ENCODE measurements around the gene C1orf198.

The C1orf198 gene

DNA sequence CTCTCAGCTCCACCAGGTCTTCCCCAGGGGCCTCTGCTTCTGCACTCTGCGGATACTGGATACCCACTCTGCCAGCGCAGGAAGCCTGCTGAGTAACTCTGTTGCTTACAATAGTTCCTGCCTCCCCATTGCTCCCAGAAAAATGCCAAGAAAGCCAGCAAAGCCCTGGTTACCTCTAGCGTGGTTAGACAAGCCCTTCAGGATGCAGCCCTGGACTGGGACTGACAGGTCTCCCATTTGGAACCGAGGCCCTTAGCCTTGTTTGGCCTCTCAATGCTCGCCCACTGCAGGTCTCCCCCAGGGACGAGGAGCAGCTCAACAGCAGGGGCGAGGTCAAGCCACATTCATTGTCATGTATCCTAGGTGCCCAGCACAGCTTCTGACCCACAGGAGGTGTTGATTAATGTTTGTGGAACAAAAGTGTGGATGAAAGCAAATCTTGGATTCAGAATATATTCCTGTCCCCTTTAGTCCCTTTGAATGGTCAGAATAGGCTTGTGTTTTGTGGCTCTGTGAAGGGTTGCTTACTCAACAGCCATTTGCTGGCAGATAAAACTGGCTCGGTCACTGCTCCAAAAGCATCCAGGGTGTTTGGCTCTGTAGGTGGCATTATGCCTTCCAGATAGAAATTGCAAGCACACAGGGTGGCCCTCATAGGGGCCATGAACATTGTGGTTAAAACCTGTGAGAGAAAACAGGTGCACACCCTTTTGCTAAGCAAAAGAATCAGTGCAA is 58.9 kb downstream of the C1orf198 start:
- FAIRE-seq: no peak
- no peak for DNase-seq (ENCODE audit: low spot score)

DNA sequence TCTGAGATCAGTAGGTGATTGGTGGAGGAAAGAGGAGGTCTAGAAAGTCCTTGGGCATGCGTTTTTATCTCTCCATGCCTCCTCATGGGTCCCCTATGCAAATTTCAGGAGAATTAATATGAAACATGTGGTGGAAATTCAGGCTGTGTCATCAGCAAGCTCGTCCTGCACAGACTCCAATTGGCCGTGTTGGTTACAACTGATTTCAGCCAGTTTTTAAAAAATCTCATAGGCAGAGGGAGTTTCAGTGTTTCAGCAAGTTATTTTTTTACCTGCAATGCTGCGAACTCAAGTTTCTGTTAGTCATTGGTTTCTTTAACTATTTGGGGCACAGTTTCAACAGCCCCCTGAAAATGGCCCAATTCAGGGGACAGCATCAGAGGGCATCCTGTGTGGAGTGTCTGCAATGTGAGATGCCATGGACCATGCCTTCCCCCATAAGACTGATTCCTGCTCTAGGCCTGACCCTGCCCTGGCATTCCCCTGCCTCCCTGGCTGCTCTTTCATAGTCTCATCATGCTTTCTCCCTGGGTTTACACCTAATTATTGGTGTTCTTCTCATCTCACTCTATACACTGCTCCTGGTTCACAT is 59.9 kb downstream of the C1orf198 start:
- FAIRE-seq: no peak

DNA sequence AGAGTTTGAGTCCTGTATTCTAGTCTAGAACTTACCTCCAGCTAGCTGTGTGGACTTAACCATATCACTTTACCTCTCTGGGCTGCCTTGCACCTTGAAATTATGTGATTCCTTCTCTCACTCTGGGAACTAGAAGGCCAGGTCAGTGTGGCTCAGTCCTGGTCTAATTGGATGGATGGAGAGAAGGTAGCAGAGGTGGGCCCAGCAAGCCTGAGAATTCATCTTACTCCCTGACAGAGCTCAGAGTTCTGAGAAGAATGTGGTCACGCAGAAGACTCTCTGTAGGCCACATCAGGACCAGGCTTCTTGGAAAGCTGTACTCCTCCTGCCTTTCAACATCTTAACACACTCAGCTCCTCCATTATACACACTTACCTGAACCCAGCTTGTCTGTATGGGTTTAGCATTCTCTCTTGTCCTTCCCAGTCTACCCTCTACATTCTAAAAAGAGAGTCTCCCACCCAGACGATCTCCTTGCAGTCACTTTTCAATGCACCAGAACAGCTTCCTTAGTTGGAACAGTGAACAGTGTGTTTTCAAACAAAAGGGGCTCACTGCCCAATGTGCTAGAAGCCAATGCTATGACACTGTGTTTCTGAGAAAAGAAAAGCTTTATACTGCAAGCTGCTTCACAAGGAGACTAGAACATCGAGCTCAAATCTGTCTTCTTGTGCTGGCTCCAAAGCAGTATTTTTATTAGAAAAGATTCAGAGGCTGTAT is 60.6 kb downstream of the C1orf198 start:
- DNase-seq (ENCODE audit: low spot score) (no peak), FAIRE-seq (no peak)

More for the DNA sequence above, 59.9 kb downstream of the C1orf198 start:
- DNase-seq (ENCODE audit: low spot score): no peak

DNA sequence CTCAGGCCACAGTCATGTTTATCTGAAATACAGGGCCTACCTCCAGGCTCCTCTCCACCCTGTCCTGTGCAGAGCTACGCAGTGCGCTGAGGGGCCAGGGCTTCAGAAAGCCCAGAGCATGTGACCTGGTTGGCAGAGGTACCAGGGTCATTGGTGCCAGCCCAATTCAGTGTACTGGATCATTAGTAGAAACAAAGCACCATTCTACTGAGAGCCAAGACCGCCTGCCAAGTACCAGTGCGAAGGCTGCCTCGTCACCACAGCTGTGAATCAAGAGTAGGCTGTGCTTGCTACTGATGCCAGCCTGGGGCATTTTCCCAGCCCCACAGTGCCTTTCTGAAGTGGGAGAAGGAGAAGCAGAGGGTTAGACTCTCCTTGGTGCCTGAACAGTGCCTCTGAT is 61.3 kb downstream of the C1orf198 start:
- no peak for FAIRE-seq
- DNase-seq (ENCODE audit: low spot score): no peak

DNA sequence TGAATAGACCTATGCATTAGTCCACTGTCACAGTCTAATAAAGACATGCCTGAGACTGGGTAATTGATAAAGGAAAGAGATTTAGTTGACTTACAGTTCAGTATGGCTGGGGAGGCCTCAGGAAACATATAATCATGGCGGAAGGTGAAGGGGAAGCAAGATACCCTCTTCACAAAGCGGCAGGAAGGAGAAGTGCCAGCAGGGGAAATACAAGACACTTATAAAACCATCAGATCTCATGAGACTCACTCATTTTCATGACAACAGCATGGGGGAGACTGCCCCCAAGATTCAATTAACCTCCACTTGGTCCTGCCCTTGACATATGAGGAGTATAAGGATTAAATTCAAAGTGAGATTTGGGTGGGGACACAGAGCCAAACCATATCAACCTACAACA is 61.8 kb downstream of the C1orf198 start:
- FAIRE-seq (no peak), DNase-seq (ENCODE audit: low spot score) (no peak)

DNA sequence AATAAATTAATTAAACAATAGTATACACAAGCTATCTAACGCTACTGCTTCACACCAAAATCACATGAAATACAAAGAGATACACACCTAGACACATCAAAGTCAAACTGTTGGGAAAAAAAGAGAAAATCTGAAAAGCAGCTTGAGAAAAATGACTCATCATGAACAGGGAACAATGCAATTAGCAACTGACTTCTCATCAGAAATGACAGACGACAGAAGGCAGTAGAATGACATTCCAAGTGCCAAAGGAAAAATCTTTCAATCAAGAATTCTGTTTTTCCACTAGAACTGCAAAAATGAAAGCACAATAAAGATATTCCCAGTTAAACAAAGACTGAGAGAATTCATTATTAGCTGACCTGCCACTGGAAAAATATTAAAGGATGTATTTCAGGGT is 63.9 kb downstream of the C1orf198 start:
- no peak for FAIRE-seq
- no peak for DNase-seq (ENCODE audit: low spot score)

DNA sequence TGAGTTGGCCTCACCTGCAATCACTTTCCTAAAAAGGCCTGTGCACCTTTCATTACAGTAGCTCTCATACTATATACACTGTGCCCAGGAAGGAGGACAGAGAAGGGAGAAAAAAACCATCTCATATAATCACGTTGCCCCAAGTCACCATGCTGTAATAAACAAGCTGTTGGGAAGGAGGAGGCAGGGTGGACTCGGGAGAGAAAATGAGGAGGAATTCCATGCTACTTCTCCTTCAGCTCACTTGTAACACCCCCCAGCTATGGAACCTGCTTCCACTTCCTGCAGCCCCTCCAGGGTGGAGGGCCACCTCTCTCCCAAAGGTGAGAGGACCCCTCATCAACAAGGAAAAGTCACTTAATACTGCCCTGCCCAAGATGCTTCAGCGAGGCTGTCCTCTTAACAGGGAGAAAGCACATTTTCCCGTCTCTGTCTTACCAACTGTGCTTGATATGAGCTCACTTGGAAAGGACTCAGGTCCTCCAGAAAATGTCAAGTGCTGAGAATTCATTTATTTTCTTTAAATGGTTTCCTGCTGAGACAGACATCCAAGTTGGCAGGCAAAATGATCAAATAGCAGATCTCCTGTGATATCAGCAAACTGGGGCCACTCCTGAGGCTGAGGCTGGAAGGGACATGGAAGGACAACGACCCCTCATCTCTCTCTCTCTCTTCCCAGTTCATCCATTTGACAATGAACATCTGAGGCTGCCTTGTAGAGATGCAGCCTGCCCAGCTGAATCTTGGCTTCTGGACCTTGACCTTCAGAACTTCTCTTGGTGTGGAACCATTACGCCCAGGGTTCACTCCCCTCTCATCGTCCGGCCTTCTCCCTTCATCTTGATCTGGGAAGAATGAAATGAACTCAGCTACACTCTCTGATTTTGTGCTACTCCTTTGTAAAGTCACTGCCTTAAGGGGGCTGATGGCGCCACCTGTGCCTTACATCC is 67.2 kb downstream of the C1orf198 start:
- FAIRE-seq: no peak
- no peak for DNase-seq (ENCODE audit: low spot score)

DNA sequence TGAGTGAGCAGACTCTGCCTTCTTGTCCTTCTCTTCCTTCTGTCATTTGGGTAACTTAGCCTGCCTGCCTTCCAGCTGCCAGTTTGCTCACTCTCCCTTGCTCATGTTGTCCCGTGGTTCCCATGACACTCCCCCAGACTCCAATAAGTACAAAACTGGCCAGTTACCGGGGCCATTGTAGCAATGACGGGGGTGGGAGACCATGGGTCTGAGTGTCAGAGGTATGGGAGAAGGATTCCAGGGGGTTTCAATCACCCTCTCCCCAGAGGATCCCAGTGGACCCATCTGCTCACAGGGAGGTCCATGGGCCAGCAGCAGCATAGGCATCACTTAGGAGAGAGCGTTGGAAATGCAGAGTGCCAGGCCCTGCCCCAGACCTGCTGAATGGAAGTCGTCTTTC is 69.8 kb downstream of the C1orf198 start:
- FAIRE-seq (no peak), DNase-seq (ENCODE audit: low spot score) (no peak)

DNA sequence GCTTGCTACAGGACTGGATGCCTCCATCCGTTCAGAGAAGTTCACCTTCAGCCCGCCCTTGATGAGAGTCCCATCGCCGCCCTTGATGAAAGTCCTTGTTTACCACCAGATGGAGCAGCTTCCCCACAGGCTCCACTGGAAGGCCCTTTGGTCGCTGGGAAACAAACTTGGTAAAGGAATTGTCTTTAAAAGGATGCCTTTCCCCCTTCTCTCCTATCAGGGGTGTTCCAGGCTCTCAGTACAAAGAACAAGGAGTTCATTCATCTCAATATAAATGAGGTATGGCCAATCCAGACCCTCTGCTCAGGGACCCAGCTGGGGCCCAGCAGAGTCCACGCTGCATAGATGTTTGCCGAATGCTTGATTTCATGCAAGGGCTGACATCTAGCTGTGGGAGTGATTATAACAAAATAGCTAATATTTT is 70.4 kb downstream of the C1orf198 start:
- peak; percentile 56 for DNase-seq (ENCODE audit: low spot score)
- no peak for FAIRE-seq

DNA sequence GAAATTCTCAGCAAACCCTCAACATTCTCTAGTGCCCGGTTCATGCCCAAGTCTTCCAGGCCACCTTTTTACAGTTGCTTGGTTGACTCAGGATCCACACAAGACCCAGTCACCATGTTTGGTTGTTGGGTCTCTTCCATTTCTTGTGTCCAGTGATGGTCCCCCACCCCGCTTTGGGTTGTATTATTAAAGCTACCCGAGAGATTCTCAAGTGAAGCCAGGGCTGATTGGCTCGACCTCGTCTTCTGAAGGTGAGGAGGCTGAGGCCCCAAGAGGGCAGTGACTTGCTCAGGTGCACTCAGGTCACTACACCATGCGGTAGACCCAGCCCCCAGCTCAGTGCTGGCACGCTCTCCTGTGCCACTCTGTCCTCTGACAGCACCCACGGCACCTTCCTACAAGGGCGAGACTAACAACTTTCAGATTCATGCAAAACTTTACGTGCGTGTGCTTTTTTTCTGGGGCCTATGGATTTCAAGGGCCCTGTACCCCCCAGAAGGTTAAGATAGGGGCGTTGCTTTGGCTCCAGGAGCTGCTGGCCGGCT is 70.9 kb downstream of the C1orf198 start:
- FAIRE-seq (no peak), DNase-seq (ENCODE audit: low spot score) (no peak)

DNA sequence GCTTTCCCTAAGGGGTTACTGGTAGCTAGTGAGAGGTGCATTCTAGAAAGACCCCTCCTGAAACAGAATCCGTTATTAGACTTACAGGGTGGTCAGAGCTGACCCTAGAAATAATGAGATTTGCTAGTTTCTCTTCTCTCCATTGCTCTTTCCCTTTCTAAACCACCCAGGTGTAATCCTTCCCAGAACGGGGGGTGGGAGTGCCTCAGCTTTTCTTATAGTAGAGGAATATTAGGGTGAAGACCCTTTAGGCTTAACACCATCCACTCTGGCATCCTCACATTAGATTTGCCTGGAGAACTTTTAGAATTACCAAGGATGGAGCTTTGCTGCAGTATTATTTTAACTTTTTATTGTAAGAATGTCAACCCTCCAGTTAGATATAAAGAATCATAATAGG is 71.7 kb downstream of the C1orf198 start:
- DNase-seq (ENCODE audit: low spot score) (no peak), FAIRE-seq (no peak)

DNA sequence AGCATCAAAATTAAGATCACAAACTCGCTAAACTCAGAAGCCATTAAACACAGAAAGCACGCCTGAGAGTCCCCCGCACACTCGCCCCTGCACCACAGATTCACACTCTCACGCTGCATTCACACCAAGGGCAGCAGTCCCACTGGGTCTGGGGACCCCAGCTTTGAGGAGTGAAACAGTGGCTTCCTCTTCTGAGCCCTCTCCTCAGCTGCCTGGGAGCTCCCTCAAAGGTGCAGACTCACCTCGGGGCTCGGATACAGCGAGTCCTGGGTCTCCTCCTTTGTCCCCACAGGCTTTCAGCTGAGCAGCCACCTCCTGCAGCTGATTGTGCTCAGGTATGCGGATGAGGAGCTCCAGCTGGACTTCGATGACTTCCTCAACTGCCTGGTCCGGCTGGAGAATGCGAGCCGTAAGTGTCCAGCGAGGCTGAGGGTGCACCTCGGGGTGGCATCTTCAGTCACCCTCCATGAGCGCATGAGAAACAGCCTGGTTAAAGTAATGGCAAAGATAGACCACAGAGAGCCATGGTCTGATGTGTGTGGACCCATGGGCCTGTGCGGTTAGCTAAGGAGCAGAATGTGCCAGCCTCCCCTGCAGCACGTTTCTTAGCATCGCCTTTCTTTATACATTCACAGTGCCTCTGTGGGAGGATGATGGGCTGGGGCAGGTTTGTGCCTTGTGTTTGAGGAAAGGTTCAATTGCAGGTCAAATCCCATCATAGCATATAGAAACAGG is 73.3 kb downstream of the C1orf198 start:
- FAIRE-seq: no peak
- no peak for DNase-seq (ENCODE audit: low spot score)

DNA sequence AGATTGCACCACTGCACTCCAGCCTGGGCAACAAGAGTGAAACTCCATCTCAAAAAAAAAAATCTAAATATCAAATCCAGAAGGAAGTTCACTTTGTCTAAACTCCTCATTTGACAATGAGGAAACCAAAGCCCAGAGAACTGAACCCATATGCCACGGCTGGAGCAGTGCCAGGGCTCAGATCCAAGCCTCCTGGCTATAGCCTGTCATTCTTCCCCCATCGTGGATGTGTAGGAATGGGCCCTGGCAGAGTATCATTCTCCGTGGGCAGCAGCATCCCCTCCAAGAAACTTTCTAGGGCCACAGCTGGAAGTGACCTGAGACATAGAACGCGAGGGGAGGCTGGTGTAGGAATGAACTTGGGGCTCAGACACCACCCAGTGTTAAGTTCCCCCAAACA is 73.9 kb downstream of the C1orf198 start:
- FAIRE-seq: no peak

DNA sequence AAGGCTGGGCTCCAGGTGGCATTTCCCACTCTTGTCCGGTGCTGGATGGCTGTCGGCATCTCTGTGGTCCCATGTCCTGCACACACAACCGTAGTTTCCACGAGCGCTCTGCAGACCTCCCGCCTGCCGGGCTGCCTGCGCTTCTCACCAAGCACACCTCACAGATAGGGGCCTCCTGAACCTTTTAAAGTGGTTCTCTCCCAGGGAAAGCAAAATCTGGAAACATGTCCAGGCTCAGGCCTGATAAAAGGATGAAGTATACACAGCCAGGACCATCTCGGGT is 74.9 kb downstream of the C1orf198 start:
- FAIRE-seq (no peak), DNase-seq (ENCODE audit: low spot score) (no peak)

More for the DNA sequence above, 73.9 kb downstream of the C1orf198 start:
- no peak for DNase-seq (ENCODE audit: low spot score)

DNA sequence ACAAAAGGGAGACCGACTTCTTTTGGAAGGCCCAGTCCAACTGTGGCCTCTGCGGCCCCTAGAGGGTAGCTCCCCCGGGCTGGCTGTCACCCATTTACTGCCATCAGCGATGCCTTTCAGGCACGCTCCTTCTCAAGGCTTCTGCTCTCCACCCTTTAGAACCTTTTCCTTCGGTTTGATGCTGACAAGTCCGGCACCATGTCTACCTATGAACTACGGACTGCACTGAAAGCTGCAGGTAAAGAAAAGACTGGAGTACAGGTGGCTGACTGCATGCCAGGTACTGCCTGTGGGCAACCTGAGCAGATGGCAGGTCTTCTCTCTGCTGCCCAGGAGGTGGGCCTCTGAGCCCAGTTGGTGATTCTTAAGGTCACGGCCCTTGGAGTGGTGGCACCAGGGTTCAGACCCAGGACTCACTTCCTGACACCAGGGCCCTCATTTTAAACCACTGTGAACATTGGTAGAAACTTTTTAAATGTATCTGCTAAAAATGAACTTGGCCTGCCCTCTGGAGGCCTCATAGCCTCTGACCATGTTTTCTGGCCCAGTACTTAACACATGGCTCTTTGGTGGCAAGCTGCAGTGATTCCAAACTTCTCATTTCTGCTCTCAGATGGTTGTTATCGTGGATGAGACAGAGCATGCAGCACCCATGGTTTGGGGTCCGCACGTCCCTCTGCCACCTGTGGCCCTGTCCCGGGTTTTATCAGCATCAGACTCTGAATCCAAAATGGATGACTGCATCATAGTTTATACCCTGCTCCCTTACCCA is 75.4 kb downstream of the C1orf198 start:
- no peak for FAIRE-seq
- DNase-seq (ENCODE audit: low spot score): no peak

DNA sequence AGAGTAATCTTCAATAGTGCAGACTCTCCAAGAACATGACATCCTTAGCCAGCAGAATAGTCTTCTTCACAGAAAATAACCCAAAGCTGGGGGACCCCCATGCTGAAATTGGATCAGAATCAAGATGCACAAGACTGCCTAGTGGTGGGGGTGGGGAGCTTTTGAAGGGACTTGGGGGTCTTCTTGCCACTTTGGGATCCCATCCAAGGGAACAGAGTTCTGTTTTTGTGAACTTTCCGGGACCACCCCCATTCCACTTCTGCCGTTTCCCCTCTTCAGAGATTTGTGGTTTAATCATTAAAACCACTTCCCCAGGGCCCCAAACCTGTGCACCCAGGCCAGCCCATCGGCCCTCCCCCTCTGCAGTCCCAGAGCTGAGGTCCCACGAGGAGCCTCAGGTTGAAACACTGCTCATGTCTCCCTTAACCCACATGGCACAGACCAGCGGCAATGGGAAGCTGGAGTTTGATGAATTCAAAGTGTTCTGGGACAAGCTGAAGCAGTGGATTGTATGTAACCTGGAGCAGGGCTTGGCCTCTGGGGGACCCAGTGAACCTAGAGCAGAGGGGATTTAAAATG is 76.2 kb downstream of the C1orf198 start:
- FAIRE-seq (no peak), DNase-seq (ENCODE audit: low spot score) (no peak)

DNA sequence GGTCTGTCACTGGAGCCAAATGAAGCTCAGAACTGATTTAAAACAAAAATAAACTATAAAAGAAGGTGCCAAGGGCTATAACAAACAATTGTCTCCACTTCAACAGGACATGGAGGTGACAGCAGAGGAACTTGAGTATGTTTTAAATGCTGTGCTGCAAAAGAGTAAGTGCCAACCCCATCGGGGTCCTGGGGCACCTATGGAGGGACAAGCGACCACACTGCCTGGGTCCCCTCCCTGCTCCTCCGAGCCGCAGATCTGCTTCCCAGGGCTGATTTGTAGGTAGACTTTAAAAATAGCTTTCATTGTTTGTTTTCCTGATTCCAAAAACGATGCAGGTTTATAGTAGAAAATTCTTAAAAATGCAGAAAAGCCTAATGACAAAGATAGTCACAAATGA is 78.3 kb downstream of the C1orf198 start:
- DNase-seq (ENCODE audit: low spot score) (no peak), FAIRE-seq (no peak)

DNA sequence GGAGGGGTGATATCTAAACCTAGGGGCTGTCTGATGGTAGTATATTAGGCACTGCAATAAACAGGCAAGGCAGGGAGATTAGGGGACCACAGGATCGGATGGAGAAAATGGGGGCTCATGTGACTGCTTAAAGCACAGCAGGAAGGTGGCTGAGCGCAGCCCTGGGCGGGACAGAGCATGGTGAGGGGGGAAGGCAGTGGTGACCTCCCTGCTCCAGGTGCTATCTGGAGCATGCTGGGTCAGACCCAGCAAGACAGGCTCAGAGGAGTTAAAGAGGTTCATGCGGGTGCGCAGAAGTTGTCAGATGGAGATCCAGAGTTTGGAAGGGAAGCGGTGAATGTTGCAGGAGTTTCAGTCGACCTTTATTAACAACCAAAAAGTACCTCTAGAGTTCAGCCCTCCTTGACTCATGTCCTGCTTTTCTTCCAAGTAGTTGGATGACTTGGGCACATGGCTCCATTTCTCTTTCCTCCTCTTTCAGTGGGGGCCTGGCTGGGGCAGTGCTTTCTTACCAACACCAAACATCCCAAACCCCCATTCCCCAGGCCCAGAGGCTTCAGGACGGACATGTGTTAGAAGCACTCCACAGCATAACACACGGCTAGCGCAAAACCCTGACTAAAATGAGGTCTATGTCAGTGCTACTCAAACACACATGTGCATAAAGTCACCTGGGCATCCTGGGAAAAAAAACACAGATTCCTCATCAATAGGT is 79.6 kb downstream of the C1orf198 start:
- FAIRE-seq (no peak), DNase-seq (ENCODE audit: low spot score) (no peak)

DNA sequence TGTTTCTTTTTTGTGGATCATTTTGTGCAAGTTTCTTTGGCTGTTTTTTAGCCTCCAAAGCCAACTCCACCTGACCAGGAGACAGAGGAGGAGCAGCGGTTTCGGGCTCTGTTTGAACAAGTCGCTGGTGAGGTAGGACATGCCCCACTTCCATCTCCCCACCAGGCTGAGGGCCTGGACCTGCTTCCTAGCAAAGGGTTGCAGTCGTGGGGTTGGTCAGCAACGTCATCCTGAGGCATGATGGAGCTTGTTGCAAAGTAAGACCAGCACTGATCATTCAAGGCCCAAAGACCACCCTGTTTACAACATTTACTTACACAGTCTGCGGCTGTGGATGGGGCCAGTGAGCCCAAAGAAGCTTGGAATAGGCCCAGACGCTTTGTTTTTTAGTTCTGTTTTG is 80.8 kb downstream of the C1orf198 start:
- DNase-seq (ENCODE audit: low spot score) (no peak), FAIRE-seq (no peak)
